NCI-H69 (cell line): ENCODE results near the gene COQ5.
"Not testable (repeated sequence)": the region's sequence is repeated elsewhere in the genome, so short reads cannot be mapped to it uniquely, and the experiment has no call there.

Experiments used
- DNase-seq: peaks from one replicate; lab custom pipeline; 2025; lab: John Stamatoyannopoulos, UW

Gene COQ5

GRCh38 chr12:120529641-120530417, 871 bp upstream of the COQ5 start:
- DNase-seq, result peak; percentile 92

- no peak for DNase-seq
Observed at GRCh38 chr12:120522568-120522967, 6.4 kb downstream of the COQ5 start.

- not testable (repeated sequence) for DNase-seq
Observed at GRCh38 chr12:120519324-120519723, 9.6 kb downstream of the COQ5 start.

- DNase-seq, result no peak
Observed at GRCh38 chr12:120515496-120515895, 13.5 kb downstream of the COQ5 start.

- no peak for DNase-seq
Observed at GRCh38 chr12:120514002-120514401, 15.0 kb downstream of the COQ5 start.

- no peak for DNase-seq
Observed at GRCh38 chr12:120508537-120508936, 20.4 kb downstream of the COQ5 start.

- DNase-seq, result no peak
Observed at GRCh38 chr12:120504587-120504986, 24.4 kb downstream of the COQ5 start.

GRCh38 chr12:120500581-120500980, 28.4 kb downstream of the COQ5 start:
- no peak for DNase-seq

- DNase-seq, result no peak
Observed at GRCh38 chr12:120498870-120499515, 30.0 kb downstream of the COQ5 start.

GRCh38 chr12:120497524-120498150, 31.3 kb downstream of the COQ5 start:
- DNase-seq, result no peak

GRCh38 chr12:120496413-120497340, 32.3 kb downstream of the COQ5 start:
- peak; percentile 89 for DNase-seq

- DNase-seq, result peak; percentile 99
Observed at GRCh38 chr12:120495731-120496412, 33.1 kb downstream of the COQ5 start, which contains the start of gene DYNLL1. DYNLL1 (plus strand) TSS chr12:120496113; CDS start chr12:120496422, 309 bp downstream.

GRCh38 chr12:120495186-120495730, 33.7 kb downstream of the COQ5 start:
- DNase-seq, result no peak

- no peak for DNase-seq
Observed at GRCh38 chr12:120490833-120491512, 38.0 kb downstream of the COQ5 start.

- no peak for DNase-seq
Observed at GRCh38 chr12:120490325-120490724, 38.6 kb downstream of the COQ5 start.

- DNase-seq, result peak; percentile 24
Observed at GRCh38 chr12:120489018-120489417, 39.9 kb downstream of the COQ5 start.

GRCh38 chr12:120488057-120488640, 40.8 kb downstream of the COQ5 start:
- no peak for DNase-seq

GRCh38 chr12:120487552-120487951, 41.4 kb downstream of the COQ5 start:
- not testable (repeated sequence) for DNase-seq

GRCh38 chr12:120485961-120486881, 42.7 kb downstream of the COQ5 start:
- peak; percentile 18 for DNase-seq
